OCI-M2 (cell line): ENCODE results near the gene PGM5.

Experiments
- DNase-seq: peaks from one replicate; lab custom pipeline; 2025; ENCODE audit not compliant: unreplicated experiment; lab: John Stamatoyannopoulos, UW

The PGM5 gene

GRCh38 chr9:68575817-68576216, 219.4 kb downstream of the PGM5 start:
- DNase-seq: no peak

- DNase-seq: no peak
These were observed 221.6 kb downstream of the PGM5 start for GRCh38 chr9:68577774-68578591.
